G401.6 (cell line): ENCODE data around the gene PBX1.

Experiments used
- FAIRE-seq: peaks from 2 replicates; lab custom pipeline; 2012; peaks lifted over from hg19 to GRCh38; lab: Jason Lieb, UNC

PBX1 gene

GRCh38 chr1:164701189-164701761 is 142.3 kb downstream of the PBX1 start:
- no peak for FAIRE-seq

GRCh38 chr1:164702216-164702615 is 143.2 kb downstream of the PBX1 start:
- FAIRE-seq, result no peak

GRCh38 chr1:164702664-164703063 is 143.7 kb downstream of the PBX1 start:
- no peak for FAIRE-seq

- FAIRE-seq, result no peak
Measured at GRCh38 chr1:164703463-164703862, 144.5 kb downstream of the PBX1 start.

- FAIRE-seq, result no peak
Measured at GRCh38 chr1:164703960-164704411, 145.0 kb downstream of the PBX1 start.

- FAIRE-seq, result no peak
Measured at GRCh38 chr1:164704954-164705353, 146.0 kb downstream of the PBX1 start.

- no peak for FAIRE-seq
Measured at GRCh38 chr1:164706606-164706987, 147.6 kb downstream of the PBX1 start.

- no peak for FAIRE-seq
Measured at GRCh38 chr1:164707868-164708331, 148.9 kb downstream of the PBX1 start.

GRCh38 chr1:164708596-164708995 is 149.6 kb downstream of the PBX1 start:
- no peak for FAIRE-seq

- FAIRE-seq, result no peak
Measured at GRCh38 chr1:164709126-164709525, 150.1 kb downstream of the PBX1 start.

GRCh38 chr1:164709541-164710278 is 150.7 kb downstream of the PBX1 start:
- no peak for FAIRE-seq

GRCh38 chr1:164712131-164713036 is 153.4 kb downstream of the PBX1 start:
- no peak for FAIRE-seq

- no peak for FAIRE-seq
Measured at GRCh38 chr1:164713456-164714207, 154.6 kb downstream of the PBX1 start.

GRCh38 chr1:164716992-164717703 is 158.2 kb downstream of the PBX1 start:
- FAIRE-seq, result no peak

- no peak for FAIRE-seq
Measured at GRCh38 chr1:164718821-164719220, 159.8 kb downstream of the PBX1 start.

GRCh38 chr1:164719676-164720439 is 160.9 kb downstream of the PBX1 start:
- no peak for FAIRE-seq

- no peak for FAIRE-seq
Measured at GRCh38 chr1:164720440-164721227, 161.7 kb downstream of the PBX1 start.

GRCh38 chr1:164721228-164721496 is 162.2 kb downstream of the PBX1 start:
- FAIRE-seq, result no peak

GRCh38 chr1:164723296-164723798 is 164.4 kb downstream of the PBX1 start:
- no peak for FAIRE-seq

- FAIRE-seq, result no peak
Measured at GRCh38 chr1:164725401-164725800, 166.4 kb downstream of the PBX1 start.
